PFSK-1 (cell line): ENCODE results near the gene BRINP2.

Experiments
- TAF1 ChIP-seq: IDR thresholded peaks from 2 replicates; pipeline ENCODE4 v1.6.1; 2012; ENCODE audit warnings: low read length, control low read depth, borderline replicate concordance; ENCODE audit not compliant: insufficient read depth
- TF ChIP-seq, protein P1 (sequence below), 2 experiments: IDR thresholded peaks; 2 replicates each; pipeline versions ENCODE4 v1.6.1 to v1.8.0; 2011 to 2012; ENCODE audit warnings: low read depth in 2 of 2, low read length in 2 of 2, control low read depth in 1 of 2, inconsistent platforms in 1 of 2, mild to moderate bottlenecking in 1 of 2, moderate library complexity in 1 of 2; ENCODE audit not compliant: insufficient read depth in 1 of 2

DNA sequence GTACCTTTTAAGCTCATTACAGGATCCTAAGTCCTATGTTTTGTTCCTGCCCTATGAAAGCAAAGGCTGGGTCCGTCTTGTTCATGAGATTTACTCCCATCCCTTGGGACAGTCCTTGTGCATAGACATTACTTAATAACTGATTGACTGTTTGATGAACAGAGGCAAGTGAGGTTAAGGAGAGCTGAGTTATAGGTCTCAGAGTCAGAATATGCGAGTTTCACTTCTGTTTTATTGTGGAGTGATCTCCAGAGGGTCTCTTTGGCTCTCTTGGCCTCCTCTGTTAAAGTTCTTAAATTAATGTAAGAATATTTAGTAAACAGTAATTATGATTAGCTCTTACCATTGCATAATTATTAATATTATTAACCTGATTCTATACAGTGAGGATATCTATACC is 52.6 kb downstream of the BRINP2 start:
- TF ChIP-seq, protein P1, sequence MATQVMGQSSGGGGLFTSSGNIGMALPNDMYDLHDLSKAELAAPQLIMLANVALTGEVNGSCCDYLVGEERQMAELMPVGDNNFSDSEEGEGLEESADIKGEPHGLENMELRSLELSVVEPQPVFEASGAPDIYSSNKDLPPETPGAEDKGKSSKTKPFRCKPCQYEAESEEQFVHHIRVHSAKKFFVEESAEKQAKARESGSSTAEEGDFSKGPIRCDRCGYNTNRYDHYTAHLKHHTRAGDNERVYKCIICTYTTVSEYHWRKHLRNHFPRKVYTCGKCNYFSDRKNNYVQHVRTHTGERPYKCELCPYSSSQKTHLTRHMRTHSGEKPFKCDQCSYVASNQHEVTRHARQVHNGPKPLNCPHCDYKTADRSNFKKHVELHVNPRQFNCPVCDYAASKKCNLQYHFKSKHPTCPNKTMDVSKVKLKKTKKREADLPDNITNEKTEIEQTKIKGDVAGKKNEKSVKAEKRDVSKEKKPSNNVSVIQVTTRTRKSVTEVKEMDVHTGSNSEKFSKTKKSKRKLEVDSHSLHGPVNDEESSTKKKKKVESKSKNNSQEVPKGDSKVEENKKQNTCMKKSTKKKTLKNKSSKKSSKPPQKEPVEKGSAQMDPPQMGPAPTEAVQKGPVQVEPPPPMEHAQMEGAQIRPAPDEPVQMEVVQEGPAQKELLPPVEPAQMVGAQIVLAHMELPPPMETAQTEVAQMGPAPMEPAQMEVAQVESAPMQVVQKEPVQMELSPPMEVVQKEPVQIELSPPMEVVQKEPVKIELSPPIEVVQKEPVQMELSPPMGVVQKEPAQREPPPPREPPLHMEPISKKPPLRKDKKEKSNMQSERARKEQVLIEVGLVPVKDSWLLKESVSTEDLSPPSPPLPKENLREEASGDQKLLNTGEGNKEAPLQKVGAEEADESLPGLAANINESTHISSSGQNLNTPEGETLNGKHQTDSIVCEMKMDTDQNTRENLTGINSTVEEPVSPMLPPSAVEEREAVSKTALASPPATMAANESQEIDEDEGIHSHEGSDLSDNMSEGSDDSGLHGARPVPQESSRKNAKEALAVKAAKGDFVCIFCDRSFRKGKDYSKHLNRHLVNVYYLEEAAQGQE (IDR thresholded peaks at IDR 0.05; ENCODE audit: insufficient read depth in 1 of 2, low read depth in 2 of 2, low read length in 2 of 2): no peak
- TF ChIP-seq TAF1: no peak
